GM04504 (cell line): ENCODE measurements around the gene STAT3.
"Not testable (repeated sequence)": the region's sequence is repeated elsewhere in the genome, so short reads cannot be mapped to it uniquely, and the experiment has no call there.

Experiments used
- DNase-seq: peaks from one replicate; pipeline ENCODE4 v3.0.0-alpha.2; 2012; ENCODE audit warnings: low read depth

STAT3 gene

GRCh38 chr17:42408061-42408460 lies 19.8 kb upstream of the STAT3 start:
- no peak for DNase-seq

GRCh38 chr17:42407289-42407836 lies 19.1 kb upstream of the STAT3 start:
- no peak for DNase-seq

- no peak for DNase-seq
These were observed 18.5 kb upstream of the STAT3 start for GRCh38 chr17:42406615-42407288.

GRCh38 chr17:42405963-42406495 lies 17.8 kb upstream of the STAT3 start:
- DNase-seq: no peak

GRCh38 chr17:42405076-42405475 lies 16.8 kb upstream of the STAT3 start:
- no peak for DNase-seq

GRCh38 chr17:42404326-42405055 lies 16.2 kb upstream of the STAT3 start:
- DNase-seq: no peak

- DNase-seq: no peak
These were observed 14.9 kb upstream of the STAT3 start for GRCh38 chr17:42403150-42403549.

- DNase-seq: no peak
These were observed 13.9 kb upstream of the STAT3 start for GRCh38 chr17:42402117-42402516.

- DNase-seq: not testable (repeated sequence)
These were observed 12.7 kb upstream of the STAT3 start for GRCh38 chr17:42400844-42401375.

- DNase-seq: no peak
These were observed 12.0 kb upstream of the STAT3 start for GRCh38 chr17:42399948-42400843.

- DNase-seq: no peak
These were observed 10.9 kb upstream of the STAT3 start for GRCh38 chr17:42399121-42399520.

- DNase-seq: not testable (repeated sequence)
These were observed 7.4 kb upstream of the STAT3 start for GRCh38 chr17:42395601-42396000.

GRCh38 chr17:42394838-42395237 lies 6.6 kb upstream of the STAT3 start:
- no peak for DNase-seq

GRCh38 chr17:42392692-42393415 lies 4.6 kb upstream of the STAT3 start:
- no peak for DNase-seq

GRCh38 chr17:42391439-42391838 lies 3.2 kb upstream of the STAT3 start:
- not testable (repeated sequence) for DNase-seq

GRCh38 chr17:42389899-42390298 lies 1.7 kb upstream of the STAT3 start:
- DNase-seq: no peak

- no peak for DNase-seq
These were observed 834 bp upstream of the STAT3 start for GRCh38 chr17:42389135-42389417.

GRCh38 chr17:42387661-42388380 lies 421 bp downstream of the STAT3 start:
- no peak for DNase-seq

GRCh38 chr17:42386777-42387657 lies 1.2 kb downstream of the STAT3 start:
- DNase-seq: no peak

- no peak for DNase-seq
These were observed 6.3 kb downstream of the STAT3 start for GRCh38 chr17:42381898-42382297.
